ENCODE results near the gene PRTN3.
"Not testable (repeated sequence)": the region's sequence is repeated elsewhere in the genome, so short reads cannot be mapped to it uniquely, and the experiment has no call there.

The PRTN3 gene

DNA sequence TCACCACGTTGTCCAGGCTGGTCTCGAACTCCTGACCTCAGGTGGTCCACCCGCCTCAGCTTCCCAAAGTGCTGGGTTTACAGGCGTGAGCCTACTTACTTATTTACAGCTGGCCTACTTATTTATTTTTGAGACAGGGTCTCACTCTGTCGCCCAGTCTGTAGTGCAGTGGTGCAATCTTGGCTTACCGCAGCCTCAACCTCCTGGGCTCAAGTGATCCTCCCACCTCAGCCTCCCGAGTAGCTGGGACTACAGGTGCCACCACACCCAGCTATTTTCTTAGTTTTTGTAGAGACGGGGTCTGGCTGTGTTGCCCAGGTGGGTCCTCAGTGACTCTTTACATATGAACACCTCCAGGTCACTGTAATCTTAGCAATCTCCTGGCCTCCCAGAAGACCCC is 8.4 kb downstream of the PRTN3 start:
- DNase-seq = not testable (repeated sequence)

DNA sequence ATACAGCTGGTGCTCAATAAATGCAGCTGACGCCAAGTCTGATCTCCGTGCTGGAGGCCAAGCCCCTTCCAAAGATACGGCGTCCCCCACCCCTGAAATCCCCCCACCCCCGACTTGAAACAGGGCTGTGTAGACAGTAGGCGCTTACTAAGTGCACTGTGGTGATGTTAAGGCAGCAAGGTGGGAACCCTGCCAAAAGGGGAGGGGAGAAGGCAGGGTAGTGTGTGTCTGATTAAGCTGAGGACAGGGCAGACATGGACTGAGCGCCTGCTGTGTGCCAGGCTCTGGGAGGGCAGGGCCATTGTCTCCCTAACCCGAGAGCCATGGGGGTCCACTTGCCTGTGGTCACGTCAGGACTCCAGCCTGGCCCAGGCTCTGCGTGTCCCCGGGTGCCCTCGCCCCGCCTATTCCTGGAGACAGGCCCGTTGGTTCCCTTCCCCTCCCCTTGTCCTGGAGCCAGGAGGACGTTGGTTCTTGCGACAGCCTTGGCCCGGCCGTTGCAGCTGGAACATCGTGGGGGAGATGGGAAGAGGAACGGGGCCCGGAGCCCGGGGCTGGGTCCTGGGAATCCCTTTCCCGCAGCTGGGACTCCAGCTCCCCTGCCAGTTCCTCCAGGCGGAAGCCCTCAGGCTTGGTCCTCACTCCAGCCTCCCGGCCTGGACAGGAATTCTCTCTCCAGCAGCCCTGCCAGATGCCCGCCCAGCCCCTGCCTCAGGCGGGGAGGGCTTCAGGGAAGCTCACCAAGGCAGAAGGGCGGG is 9.6 kb downstream of the PRTN3 start:
- no peak for DNase-seq

DNA sequence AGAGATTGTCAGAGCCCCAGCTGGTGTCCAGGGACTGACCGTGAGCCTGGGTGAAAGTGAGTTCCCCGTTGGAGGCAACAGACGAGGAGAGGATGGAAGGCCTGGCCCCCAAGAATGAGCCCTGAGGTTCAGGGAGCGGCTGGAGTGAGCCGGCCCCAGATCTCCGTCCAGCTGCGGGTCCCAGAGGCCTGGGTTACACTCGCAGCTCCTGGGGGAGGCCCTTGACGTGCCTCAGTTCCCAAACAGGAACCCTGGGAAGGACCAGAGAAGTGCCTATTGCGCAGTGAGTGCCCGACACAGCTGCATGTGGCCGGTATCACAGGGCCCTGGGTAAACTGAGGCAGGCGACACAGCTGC is 10.2 kb downstream of the PRTN3 start:
- no peak for DNase-seq

DNA sequence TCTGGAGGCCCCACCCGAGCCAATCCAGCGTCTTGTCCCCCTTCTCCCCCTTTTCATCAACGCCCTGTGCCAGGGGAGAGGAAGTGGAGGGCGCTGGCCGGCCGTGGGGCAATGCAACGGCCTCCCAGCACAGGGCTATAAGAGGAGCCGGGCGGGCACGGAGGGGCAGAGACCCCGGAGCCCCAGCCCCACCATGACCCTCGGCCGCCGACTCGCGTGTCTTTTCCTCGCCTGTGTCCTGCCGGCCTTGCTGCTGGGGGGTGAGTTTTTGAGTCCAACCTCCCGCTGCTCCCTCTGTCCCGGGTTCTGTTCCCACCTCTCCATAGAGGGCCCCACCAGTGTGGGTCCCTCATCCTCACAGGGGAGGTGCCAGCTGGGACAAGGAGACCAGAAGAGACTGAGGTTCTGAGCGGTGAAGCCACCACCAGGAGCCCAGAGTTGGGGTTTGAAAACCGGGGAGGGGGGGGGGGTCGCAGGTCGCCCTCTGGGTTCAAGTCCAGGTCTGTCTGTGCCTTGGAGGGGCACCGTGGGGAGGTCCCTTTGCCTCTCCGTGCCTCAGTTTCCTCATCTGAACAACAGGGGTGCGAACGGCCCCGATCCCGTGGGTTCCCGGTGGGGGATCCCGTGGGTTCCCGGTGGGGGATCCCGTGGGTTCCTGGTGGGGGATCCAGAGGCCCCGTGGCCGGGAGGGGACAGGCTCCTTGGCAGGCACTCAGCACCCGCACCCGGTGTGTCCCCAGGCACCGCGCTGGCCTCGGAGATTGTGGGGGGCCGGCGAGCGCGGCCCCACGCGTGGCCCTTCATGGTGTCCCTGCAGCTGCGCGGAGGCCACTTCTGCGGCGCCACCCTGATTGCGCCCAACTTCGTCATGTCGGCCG is 11.6 kb downstream of the PRTN3 start, which contains the start of gene ELANE:
TSS of gene ELANE (plus strand) at position 168 of the 878 bp plus-strand sequence. CDS start at position 194, 26 bp downstream.
- DNase-seq = no peak

DNA sequence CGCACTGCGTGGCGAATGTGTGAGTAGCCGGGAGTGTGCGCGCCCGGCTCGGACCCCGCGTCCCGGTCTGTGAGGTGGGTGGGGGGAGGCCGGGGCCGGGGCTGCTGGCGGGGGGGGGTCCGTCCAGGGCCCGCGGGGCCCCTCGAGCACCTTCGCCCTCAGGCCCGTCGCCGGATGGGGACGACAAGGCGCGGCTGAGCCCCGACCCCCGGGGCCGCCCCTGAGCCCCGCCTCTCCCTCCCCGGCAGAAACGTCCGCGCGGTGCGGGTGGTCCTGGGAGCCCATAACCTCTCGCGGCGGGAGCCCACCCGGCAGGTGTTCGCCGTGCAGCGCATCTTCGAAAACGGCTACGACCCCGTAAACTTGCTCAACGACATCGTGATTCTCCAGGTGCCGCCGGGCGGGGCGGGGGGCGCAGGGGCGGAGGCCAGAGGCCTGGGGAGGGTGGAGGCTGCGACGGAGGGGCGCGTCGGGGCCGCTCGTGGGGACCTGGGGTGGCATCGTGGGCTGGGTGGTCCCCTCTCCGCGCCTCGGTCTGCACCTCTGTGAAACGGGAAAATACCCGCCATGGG is 12.3 kb downstream of the PRTN3 start:
- no peak for DNase-seq

DNA sequence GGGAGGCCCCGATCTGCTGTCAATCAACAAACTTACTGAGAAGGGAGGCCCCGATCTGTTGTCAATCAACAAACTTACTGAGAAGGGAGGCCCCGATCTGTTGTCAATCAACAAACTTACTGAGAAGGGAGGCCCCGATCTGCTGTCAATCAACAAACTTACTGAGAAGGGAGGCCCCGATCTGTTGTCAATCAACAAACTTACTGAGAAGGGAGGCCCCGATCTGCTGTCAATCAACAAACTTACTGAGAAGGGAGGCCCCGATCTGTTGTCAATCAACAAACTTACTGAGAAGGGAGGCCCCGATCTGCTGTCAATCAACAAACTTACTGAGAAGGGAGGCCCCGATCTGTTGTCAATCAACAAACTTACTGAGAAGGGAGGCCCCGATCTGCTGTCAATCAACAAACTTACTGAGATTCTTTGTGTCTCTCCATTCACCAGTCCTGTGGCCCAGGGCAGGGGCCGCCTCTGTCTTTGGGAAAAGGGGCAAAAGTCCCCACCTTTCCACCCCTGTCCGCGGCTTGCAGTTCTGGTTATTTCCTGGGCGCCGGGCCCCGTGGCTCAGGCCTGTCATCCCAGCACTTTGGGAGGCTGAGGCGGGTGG is 12.9 kb downstream of the PRTN3 start:
- DNase-seq = not testable (repeated sequence)

DNA sequence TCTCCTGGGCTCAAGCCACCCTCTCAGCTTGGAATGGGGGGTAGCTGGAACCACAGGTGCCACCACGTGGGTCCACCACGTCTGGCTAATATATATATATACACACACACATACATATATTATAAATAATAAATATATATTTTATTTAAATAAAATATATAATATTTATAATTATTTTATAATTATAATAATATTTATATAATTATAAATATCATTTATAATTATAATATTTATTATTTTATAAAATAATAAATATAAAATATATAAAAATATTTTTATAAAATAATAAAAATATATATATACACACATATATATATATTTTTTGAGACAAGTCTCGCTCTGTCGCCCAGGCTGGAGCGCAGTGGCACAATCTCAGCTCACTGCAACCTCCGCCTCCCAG is 13.8 kb downstream of the PRTN3 start:
- DNase-seq = no peak

DNA sequence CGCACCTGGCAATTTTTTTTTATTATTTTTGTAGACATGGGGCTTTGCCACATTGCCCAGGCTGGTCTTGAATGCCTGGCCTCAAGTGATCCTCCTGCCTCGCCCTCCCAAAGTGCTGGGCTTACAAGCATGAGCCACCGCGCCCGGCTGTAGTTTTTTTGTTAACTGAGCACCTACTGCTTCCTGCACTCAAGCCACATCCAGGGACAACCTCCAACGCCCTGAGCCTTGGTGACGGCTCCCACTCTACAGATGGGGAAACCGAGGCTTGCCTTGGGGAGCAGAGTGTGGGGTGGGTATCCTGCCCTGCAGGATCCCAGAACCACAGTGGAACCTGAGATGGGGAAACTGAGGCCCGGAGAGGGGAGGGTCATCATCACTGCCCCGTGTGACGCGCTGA is 14.3 kb downstream of the PRTN3 start:
- DNase-seq = no peak

DNA sequence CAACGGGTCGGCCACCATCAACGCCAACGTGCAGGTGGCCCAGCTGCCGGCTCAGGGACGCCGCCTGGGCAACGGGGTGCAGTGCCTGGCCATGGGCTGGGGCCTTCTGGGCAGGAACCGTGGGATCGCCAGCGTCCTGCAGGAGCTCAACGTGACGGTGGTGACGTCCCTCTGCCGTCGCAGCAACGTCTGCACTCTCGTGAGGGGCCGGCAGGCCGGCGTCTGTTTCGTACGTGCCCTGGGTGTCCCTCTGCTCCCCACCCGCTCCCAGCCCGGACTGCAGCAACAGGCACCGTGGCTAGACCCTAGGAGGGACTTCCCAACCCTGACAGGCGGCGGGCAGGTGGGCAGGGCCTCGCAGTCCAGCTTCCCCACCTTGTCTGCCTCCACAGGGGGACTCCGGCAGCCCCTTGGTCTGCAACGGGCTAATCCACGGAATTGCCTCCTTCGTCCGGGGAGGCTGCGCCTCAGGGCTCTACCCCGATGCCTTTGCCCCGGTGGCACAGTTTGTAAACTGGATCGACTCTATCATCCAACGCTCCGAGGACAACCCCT is 14.8 kb downstream of the PRTN3 start:
- DNase-seq = no peak

DNA sequence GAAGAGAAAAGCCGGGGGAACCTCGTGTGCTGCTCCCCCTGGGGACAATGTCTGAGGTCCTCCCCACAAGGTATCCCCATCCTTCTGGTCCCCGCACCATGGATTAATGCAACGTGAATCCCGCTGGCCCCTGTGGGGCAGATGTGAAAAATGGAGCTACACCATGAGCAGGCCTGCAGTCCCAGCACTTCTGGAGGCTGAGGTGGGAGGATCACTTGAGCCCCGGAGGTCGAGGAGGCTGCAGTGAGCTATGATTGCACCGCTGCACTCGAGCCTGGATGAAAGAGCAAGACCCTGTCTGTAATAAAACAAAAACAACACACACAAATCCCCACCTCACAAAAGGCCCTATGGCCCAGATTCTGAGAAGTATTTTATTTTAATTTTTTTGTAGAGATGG is 17.5 kb downstream of the PRTN3 start:
- no peak for DNase-seq

DNA sequence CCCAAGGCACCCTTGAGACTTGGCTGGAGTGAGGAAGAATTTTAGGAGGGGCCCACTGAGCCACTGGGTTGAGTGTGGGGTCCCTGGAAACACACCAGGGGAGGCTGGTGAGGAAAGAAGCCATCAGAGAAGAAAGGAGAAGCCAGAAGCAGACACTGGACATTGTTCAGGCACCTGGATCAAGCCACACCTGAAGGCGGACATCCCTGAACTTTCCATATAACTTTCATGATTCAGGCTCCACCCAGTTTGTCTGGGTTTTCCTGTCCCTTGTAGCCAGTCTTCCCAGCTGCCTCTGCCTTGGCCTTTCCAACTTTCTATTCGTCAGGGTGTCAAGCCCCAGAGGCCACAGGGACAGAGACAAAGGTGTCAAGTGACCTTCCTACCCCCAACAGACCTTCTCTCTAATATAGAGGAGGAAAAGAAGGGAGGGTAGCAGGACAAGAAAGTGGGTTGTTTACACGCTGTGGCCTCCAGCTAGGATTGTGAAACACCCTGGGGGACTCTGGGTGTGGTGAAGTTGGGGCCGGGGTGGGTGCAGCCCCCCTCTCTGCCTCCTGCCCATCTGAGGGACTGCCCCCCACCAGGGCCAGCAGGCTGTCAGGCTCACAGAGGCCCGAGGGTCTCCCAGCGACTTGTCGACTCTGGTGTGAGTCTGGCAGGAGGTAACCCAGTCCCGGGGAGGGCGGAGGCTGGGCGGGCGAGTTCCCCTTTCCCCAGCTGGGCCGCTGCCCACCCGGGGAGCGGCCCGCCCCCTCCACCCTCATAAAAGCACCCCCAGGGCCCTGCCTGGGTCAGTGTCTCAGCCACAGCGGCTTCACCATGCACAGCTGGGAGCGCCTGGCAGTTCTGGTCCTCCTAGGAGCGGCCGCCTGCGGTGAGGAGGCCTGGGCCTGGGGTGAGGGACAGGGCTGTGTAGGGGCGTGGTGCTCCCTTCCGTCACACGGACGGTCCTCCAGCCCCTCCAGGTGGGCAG is 18.4 kb downstream of the PRTN3 start, which contains the start of gene CFD:
TSS of gene CFD (plus strand) at position 797 of the 976 bp plus-strand sequence. CDS start at position 823, 26 bp downstream.
- DNase-seq = no peak

DNA sequence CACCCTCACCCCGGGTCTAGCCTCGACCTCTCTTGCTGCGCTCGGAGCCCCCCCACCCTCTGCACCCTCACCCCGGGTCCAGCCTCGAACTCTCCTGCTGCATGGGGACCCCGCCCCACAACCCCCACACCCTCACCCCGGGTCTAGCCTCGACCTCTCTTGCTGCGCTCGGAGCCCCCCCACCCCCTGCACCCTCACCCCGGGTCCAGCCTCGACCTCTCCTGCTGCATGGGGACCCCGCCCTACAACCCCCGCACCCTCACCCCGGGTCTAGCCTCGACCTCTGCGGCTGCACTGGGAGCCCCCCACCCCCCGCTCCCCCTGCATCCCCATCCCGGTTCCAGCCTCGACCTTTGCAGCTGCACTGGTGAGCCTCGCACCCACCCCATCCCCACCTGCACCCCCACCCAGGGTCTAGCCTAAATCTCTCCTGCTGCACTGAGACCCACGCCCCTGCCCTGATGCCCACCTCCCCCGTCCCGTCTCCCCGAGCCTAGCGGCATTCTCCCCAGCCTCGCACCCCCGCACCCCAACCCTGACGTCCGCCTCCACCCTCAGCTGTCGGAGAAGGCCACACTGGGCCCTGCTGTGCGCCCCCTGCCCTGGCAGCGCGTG is 20.4 kb downstream of the PRTN3 start:
- DNase-seq = no peak

DNA sequence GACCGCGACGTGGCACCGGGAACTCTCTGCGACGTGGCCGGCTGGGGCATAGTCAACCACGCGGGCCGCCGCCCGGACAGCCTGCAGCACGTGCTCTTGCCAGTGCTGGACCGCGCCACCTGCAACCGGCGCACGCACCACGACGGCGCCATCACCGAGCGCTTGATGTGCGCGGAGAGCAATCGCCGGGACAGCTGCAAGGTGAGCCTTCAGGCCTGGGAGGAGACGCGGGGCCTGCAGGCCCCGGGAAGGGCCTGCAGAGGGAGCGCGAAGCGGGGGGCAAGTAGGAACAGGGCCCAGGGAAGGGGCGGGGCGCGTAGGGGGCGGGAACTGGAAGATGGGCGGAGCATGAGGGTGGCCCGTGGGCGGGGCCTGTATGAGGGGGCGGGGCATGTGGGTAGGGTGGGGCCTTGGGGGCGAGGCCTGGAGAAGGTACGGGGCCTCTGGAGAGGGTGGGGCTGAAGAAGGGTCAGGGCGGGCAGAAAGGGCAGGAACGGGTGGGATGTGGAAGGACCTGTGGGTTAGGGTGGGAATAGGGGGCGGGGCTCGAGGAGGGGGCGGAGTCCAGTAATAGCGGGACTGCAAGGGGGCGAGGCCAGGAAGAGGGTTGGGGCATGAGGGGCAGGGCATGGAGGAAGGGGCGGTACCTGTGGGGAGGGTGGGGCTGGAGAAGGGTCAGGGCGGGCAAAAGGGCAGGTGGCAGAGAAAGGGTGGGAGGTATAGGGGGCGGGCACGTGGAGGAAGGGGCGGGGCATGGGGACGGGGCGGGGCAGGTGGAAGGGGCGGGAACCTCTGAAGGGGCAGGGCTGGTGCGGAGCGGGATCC is 21.2 kb downstream of the PRTN3 start:
- no peak for DNase-seq

DNA sequence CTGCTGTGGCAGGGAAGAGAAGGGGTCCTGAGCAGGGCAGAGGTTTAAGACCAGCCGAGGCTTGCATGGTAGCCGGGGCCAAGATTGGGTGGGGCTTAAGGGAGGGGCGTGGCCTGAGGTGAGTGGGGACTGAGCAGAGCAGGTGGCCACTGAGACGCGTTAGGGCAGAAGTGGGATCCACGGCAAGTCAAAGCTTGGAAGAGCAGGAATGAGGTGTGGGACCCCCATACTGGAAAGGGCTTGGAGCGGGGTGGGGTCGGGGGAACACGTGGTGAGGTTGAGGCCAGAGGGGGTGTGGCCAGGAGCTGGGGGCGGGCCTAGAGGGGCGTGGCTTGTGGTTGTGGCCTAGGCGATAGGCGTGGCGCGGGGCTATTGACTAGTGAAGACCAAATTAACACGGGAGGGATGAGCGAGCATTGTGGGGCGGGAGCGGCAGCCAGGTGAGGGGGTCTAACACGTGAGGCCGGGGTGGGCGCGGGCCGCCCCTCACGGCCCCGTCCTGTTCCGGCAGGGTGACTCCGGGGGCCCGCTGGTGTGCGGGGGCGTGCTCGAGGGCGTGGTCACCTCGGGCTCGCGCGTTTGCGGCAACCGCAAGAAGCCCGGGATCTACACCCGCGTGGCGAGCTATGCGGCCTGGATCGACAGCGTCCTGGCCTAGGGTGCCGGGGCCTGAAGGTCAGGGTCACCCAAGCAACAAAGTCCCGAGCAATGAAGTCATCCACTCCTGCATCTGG is 21.9 kb downstream of the PRTN3 start:
- DNase-seq = no peak

DNA sequence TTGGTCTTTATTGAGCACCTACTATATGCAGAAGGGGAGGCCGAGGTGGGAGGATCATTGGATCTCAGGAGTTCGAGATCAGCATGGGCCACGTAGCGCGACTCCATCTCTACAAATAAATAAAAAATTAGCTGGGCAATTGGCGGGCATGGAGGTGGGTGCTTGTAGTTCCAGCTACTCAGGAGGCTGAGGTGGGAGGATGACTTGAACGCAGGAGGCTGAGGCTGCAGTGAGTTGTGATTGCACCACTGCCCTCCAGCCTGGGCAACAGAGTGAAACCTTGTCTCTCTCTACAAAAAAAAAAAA is 22.5 kb downstream of the PRTN3 start:
- no peak for DNase-seq

DNA sequence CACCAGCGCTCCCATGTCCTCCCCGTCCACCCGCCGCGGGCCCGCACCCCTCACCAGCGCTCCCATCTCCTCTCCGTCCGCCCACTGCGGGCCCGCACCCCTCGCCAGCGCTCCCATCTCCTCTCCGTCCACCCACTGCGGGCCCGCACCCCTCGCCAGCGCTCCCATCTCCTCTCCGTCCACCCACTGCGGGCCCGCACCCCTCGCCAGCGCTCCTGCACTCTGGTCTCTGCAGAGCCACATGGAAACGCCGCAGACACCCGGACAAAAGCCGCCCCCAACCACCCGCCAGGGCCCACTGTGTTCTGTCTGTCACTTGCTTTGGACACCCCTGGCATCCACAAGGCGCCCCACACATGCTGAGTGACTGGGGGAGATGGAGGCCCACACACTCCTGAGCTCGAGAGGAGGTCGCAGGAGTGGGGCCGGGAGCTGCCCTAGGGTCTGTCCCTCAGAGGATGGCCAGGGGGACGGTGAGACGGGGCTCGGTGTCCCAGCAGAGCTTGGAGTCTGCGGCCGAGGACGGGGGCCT is 26.0 kb downstream of the PRTN3 start:
- DNase-seq = no peak

DNA sequence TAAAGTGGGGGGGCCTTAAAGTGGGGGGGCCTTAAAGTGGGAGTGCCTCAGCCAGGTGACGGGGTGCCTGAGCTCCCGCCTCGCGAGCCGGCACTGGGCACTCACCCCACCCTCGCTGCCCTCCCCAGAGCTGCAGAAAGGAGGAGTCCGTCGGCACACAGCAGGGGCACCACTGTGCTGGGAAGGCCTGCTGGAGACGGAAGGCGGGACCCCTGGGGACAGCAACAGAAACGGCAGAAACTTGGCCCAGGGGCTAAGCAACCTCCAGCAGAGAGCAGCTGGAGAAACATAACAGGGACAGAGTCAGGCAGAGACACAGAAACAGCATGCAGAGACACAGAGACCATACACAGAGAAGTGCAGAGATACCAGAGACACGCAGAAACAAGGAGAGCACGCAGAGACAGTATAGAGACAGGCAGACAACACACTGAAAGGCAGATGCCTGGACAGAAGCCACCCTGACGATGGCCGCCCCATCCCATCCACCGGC is 26.5 kb downstream of the PRTN3 start:
- DNase-seq = no peak

DNA sequence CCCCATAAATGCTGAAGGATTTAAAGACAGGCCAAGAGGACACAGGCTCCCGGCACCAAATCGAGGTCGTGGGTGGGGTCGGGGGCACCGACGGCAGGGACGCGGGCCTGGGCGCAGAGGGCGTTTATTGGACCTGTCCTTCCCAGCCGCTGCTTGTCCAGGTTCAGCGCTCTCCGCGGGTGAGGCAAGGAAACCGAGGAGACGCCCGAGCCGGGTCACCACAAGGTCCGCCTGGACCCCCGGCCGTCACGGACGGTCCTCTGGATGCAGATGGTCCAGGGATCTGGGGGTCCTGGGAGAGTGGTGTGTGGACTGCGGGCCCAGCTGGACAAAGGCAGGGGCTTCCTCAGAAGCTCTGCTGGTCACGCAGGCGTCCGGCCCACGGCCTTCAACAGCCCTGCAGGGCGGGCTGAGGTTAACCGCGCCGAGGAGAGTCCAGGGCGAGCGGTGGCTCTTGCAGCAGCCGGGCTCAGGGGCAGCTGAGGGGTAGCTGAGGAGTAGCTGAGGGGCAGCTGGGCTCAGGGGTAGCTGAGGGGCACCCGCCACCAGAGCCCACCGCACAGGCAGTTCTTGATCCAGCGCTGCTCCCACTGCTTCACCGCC is 27.2 kb downstream of the PRTN3 start:
- DNase-seq = no peak
